Effector CD4-positive, alpha-beta T cell (primary cell): ENCODE measurements around the gene MRGPRG. TPM values are rescaled to one million over a fixed set of nuclear protein-coding genes. Genes with fewer than 3 reads are reported as not detected.
"Not testable (repeated sequence)": the region's sequence is repeated elsewhere in the genome, so short reads cannot be mapped to it uniquely, and the experiment has no call there.

ENCODE experiments used
- DNase-seq: peaks from one replicate; pipeline ENCODE4 v3.0.0-alpha.2; 2020
- total RNA-seq: gene quantifications from one replicate; lab custom pipeline; 2026; lab: John Stamatoyannopoulos, UW

MRGPRG gene
- not detected for total RNA-seq

- no peak for DNase-seq
Measured at GRCh38 chr11:3218483-3219280, at the start of gene MRGPRG. Gene MRGPRG, minus strand, starts transcription at chr11:3218813. Its CDS starts 0 bp downstream, at chr11:3218813.

GRCh38 chr11:3262548-3262947 is 43.9 kb upstream of the MRGPRG start:
- not testable (repeated sequence) for DNase-seq

GRCh38 chr11:3261831-3262230 is 43.2 kb upstream of the MRGPRG start:
- not testable (repeated sequence) for DNase-seq

GRCh38 chr11:3257509-3257908 is 38.9 kb upstream of the MRGPRG start:
- DNase-seq: not testable (repeated sequence)

GRCh38 chr11:3255241-3255640 is 36.6 kb upstream of the MRGPRG start:
- DNase-seq: not testable (repeated sequence)

- not testable (repeated sequence) for DNase-seq
Measured at GRCh38 chr11:3254773-3255172, 36.2 kb upstream of the MRGPRG start.

GRCh38 chr11:3245071-3245470 is 26.5 kb upstream of the MRGPRG start:
- no peak for DNase-seq

- DNase-seq: no peak
Measured at GRCh38 chr11:3243880-3244279, 25.3 kb upstream of the MRGPRG start.

- DNase-seq: no peak
Measured at GRCh38 chr11:3237119-3237518, 18.5 kb upstream of the MRGPRG start.

GRCh38 chr11:3234846-3235245 is 16.2 kb upstream of the MRGPRG start:
- DNase-seq: no peak

GRCh38 chr11:3232956-3233355 is 14.3 kb upstream of the MRGPRG start:
- DNase-seq: no peak

- no peak for DNase-seq
Measured at GRCh38 chr11:3231851-3232744, 13.5 kb upstream of the MRGPRG start, which contains the start of gene MRGPRE. Gene MRGPRE, minus strand, starts transcription at chr11:3232417. Its CDS starts 3,618 bp downstream, at chr11:3228799.

GRCh38 chr11:3231550-3231850 is 12.9 kb upstream of the MRGPRG start:
- no peak for DNase-seq

- DNase-seq: no peak
Measured at GRCh38 chr11:3230636-3231549, 12.3 kb upstream of the MRGPRG start.

GRCh38 chr11:3229673-3230630 is 11.3 kb upstream of the MRGPRG start:
- DNase-seq: no peak

GRCh38 chr11:3228445-3228829 is 9.8 kb upstream of the MRGPRG start:
- no peak for DNase-seq

- DNase-seq: no peak
Measured at GRCh38 chr11:3227568-3228444, 9.2 kb upstream of the MRGPRG start.

GRCh38 chr11:3226846-3227567 is 8.4 kb upstream of the MRGPRG start:
- DNase-seq: no peak
